ENCODE data around the gene GABRB1.

GRCh38 chr4:47342796-47343195 lies 311.4 kb downstream of the GABRB1 start:
- no peak for TF ChIP-seq POLR2AphosphoS5 (IDR thresholded peaks at IDR 0.05)
- TF ChIP-seq CTCF (IDR thresholded peaks at IDR 0.05) = no peak
